ENCODE results near the gene AMN. TPM values are rescaled to one million over a fixed set of nuclear protein-coding genes. Genes with fewer than 3 reads are reported as not detected.

Gene AMN
- total and polyA plus RNA-seq, 2 experiments from 2014 or later = 0.69 to 1.2 TPM

DNA sequence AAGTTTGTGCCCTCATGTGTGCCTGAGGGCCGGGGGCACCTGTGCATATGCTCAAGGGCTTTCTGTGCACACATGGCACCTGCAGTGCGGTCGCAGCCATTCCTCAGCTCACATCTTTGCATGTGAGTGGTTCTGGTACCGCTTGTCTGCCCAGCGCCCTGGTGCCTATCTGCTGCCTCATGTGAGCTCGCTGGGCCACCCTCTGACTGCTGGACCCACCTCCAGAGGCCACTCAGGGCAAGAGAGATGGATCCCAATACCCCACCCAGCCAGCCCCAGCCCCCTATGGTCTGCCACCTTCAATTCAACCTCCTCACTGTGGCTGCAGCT, 5.4 kb upstream of the AMN start:
- H3F3A ChIP-seq (replicated peaks; ENCODE audit: low read depth) = no peaks in the 10 kb centered on the region
- TF ChIP-seq, protein P1, sequence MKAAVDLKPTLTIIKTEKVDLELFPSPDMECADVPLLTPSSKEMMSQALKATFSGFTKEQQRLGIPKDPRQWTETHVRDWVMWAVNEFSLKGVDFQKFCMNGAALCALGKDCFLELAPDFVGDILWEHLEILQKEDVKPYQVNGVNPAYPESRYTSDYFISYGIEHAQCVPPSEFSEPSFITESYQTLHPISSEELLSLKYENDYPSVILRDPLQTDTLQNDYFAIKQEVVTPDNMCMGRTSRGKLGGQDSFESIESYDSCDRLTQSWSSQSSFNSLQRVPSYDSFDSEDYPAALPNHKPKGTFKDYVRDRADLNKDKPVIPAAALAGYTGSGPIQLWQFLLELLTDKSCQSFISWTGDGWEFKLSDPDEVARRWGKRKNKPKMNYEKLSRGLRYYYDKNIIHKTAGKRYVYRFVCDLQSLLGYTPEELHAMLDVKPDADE (IDR thresholded peaks at IDR 0.05) = no peak
- no peak for TF ChIP-seq NANOG (IDR thresholded peaks at IDR 0.05; ENCODE audit: borderline replicate concordance)
- TF ChIP-seq, protein P2, sequence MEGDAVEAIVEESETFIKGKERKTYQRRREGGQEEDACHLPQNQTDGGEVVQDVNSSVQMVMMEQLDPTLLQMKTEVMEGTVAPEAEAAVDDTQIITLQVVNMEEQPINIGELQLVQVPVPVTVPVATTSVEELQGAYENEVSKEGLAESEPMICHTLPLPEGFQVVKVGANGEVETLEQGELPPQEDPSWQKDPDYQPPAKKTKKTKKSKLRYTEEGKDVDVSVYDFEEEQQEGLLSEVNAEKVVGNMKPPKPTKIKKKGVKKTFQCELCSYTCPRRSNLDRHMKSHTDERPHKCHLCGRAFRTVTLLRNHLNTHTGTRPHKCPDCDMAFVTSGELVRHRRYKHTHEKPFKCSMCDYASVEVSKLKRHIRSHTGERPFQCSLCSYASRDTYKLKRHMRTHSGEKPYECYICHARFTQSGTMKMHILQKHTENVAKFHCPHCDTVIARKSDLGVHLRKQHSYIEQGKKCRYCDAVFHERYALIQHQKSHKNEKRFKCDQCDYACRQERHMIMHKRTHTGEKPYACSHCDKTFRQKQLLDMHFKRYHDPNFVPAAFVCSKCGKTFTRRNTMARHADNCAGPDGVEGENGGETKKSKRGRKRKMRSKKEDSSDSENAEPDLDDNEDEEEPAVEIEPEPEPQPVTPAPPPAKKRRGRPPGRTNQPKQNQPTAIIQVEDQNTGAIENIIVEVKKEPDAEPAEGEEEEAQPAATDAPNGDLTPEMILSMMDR (conservative IDR thresholded peaks at IDR 0.05; ENCODE audit: low read depth in 2 of 2) = no peak
- no peak for TF ChIP-seq ZNF331 (CRISPR knock-in tag; IDR thresholded peaks at IDR 0.05; ENCODE audit: low read depth)
- TF ChIP-seq EZH2 (IDR thresholded peaks at IDR 0.05; ENCODE audit: low read depth, unreplicated experiment) = no peak
- no peak for TF ChIP-seq POLR2AphosphoS5 (IDR thresholded peaks at IDR 0.05; ENCODE audit: low read depth)
- no peak for TF ChIP-seq ZNF114 (CRISPR knock-in tag; IDR thresholded peaks at IDR 0.05)
- TF ChIP-seq JUNB (IDR thresholded peaks at IDR 0.05; ENCODE audit: unreplicated experiment) = no peak
- no peak for TF ChIP-seq CREB1 (CRISPR knock-in tag; IDR thresholded peaks at IDR 0.05; ENCODE audit: low read depth)
- TF ChIP-seq REST (IDR thresholded peaks at IDR 0.05; ENCODE audit: unreplicated experiment) = no peak
- no peak for TF ChIP-seq EZH2phosphoT487 (IDR thresholded peaks at IDR 0.05; ENCODE audit: unreplicated experiment)
- TF ChIP-seq STAT1 (IDR thresholded peaks at IDR 0.05; ENCODE audit: unreplicated experiment) = no peak
- TF ChIP-seq, protein P3, sequence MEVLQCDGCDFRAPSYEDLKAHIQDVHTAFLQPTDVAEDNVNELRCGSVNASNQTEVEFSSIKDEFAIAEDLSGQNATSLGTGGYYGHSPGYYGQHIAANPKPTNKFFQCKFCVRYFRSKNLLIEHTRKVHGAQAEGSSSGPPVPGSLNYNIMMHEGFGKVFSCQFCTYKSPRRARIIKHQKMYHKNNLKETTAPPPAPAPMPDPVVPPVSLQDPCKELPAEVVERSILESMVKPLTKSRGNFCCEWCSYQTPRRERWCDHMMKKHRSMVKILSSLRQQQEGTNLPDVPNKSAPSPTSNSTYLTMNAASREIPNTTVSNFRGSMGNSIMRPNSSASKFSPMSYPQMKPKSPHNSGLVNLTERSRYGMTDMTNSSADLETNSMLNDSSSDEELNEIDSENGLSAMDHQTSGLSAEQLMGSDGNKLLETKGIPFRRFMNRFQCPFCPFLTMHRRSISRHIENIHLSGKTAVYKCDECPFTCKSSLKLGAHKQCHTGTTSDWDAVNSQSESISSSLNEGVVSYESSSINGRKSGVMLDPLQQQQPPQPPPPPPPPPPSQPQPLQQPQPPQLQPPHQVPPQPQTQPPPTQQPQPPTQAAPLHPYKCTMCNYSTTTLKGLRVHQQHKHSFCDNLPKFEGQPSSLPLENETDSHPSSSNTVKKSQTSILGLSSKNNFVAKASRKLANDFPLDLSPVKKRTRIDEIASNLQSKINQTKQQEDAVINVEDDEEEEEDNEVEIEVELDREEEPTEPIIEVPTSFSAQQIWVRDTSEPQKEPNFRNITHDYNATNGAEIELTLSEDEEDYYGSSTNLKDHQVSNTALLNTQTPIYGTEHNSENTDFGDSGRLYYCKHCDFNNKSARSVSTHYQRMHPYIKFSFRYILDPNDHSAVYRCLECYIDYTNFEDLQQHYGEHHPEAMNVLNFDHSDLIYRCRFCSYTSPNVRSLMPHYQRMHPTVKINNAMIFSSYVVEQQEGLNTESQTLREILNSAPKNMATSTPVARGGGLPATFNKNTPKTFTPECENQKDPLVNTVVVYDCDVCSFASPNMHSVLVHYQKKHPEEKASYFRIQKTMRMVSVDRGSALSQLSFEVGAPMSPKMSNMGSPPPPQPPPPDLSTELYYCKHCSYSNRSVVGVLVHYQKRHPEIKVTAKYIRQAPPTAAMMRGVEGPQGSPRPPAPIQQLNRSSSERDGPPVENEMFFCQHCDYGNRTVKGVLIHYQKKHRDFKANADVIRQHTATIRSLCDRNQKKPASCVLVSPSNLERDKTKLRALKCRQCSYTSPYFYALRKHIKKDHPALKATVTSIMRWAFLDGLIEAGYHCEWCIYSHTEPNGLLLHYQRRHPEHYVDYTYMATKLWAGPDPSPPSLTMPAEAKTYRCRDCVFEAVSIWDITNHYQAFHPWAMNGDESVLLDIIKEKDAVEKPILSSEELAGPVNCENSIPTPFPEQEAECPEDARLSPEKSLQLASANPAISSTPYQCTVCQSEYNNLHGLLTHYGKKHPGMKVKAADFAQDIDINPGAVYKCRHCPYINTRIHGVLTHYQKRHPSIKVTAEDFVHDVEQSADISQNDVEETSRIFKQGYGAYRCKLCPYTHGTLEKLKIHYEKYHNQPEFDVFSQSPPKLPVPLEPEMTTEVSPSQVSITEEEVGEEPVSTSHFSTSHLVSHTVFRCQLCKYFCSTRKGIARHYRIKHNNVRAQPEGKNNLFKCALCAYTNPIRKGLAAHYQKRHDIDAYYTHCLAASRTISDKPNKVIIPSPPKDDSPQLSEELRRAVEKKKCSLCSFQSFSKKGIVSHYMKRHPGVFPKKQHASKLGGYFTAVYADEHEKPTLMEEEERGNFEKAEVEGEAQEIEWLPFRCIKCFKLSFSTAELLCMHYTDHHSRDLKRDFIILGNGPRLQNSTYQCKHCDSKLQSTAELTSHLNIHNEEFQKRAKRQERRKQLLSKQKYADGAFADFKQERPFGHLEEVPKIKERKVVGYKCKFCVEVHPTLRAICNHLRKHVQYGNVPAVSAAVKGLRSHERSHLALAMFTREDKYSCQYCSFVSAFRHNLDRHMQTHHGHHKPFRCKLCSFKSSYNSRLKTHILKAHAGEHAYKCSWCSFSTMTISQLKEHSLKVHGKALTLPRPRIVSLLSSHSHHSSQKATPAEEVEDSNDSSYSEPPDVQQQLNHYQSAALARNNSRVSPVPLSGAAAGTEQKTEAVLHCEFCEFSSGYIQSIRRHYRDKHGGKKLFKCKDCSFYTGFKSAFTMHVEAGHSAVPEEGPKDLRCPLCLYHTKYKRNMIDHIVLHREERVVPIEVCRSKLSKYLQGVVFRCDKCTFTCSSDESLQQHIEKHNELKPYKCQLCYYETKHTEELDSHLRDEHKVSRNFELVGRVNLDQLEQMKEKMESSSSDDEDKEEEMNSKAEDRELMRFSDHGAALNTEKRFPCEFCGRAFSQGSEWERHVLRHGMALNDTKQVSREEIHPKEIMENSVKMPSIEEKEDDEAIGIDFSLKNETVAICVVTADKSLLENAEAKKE (CRISPR knock-in tag; IDR thresholded peaks at IDR 0.05) = no peak
- H3K4me2 ChIP-seq = no peak overlapping the region
- Mint-ChIP-seq H3K36me3 (ENCODE audit: low read depth) (no peaks in the 10 kb centered on the region), H3K4me1 (no peaks in the 10 kb centered on the region), H3K4me3 (no peak overlapping the region), H3K9me3 (no peaks in the 10 kb centered on the region; the same call in 2 of the 3 replicates), H3K27ac (no peak overlapping the region), H3K27me3 (ENCODE audit: insufficient read depth, low read depth, poor library complexity) (peaks cover 2% of the 10 kb centered on the region)
- no peaks in the 10 kb centered on the region; the same call in 1 of the 2 replicates for H4K20me1 ChIP-seq (replicated peaks; ENCODE audit: insufficient read depth)
- H3K79me2 ChIP-seq (replicated peaks; ENCODE audit: insufficient read depth) = no peaks in the 10 kb centered on the region
- H2AFZ ChIP-seq = no peak overlapping the region
- peaks cover 12% of the 10 kb centered on the region for H3K27me3 ChIP-seq (ENCODE audit: insufficient read depth)
- DNase-seq (ENCODE audit: low spot score) = no peak
- no peaks in the 10 kb centered on the region for H3K4me1 ChIP-seq (ENCODE audit: insufficient read depth)
- peaks cover 13% of the 10 kb centered on the region for H3K9me2 ChIP-seq (ENCODE audit: insufficient read depth)
- ATAC-seq = no peak
- no peaks in the 10 kb centered on the region for H3K36me3 ChIP-seq (ENCODE audit: insufficient read depth)
- no peak overlapping the region for H3K27ac ChIP-seq (ENCODE audit: low read depth)
- no peak overlapping the region for H3K4me3 ChIP-seq

All from GM23338 (cell line).